Measurements from ENCODE around the gene ARID5B.

- TF ChIP-seq, protein P1, sequence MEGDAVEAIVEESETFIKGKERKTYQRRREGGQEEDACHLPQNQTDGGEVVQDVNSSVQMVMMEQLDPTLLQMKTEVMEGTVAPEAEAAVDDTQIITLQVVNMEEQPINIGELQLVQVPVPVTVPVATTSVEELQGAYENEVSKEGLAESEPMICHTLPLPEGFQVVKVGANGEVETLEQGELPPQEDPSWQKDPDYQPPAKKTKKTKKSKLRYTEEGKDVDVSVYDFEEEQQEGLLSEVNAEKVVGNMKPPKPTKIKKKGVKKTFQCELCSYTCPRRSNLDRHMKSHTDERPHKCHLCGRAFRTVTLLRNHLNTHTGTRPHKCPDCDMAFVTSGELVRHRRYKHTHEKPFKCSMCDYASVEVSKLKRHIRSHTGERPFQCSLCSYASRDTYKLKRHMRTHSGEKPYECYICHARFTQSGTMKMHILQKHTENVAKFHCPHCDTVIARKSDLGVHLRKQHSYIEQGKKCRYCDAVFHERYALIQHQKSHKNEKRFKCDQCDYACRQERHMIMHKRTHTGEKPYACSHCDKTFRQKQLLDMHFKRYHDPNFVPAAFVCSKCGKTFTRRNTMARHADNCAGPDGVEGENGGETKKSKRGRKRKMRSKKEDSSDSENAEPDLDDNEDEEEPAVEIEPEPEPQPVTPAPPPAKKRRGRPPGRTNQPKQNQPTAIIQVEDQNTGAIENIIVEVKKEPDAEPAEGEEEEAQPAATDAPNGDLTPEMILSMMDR (IDR thresholded peaks at IDR 0.05; ENCODE audit: extremely low read depth in 1 of 2, insufficient read depth in 1 of 2, low read depth in 1 of 2, low read length in 2 of 2) = no peak
- TF ChIP-seq POLR2AphosphoS5 (IDR thresholded peaks at IDR 0.05; ENCODE audit: insufficient read depth, low read depth, low read length) (no peak), POLR2A (IDR thresholded peaks at IDR 0.05; ENCODE audit: low read depth, low read length) (no peak), MAX (IDR thresholded peaks at IDR 0.05; ENCODE audit: insufficient read depth, insufficient read length) (no peak)
Observed at GRCh38 chr10:62057850-62058249, 156.4 kb downstream of the ARID5B start.

Data from endothelial cell of umbilical vein (primary cell).